Measurements from ENCODE around the gene EHD1. TPM values are rescaled to one million over a fixed set of nuclear protein-coding genes. Genes with fewer than 3 reads are reported as not detected.
"Not testable (repeated sequence)": the region's sequence is repeated elsewhere in the genome, so short reads cannot be mapped to it uniquely, and the experiment has no call there.

Gene EHD1
- total RNA-seq, 1 experiment from 2014 or later = 64.8 TPM

DNA sequence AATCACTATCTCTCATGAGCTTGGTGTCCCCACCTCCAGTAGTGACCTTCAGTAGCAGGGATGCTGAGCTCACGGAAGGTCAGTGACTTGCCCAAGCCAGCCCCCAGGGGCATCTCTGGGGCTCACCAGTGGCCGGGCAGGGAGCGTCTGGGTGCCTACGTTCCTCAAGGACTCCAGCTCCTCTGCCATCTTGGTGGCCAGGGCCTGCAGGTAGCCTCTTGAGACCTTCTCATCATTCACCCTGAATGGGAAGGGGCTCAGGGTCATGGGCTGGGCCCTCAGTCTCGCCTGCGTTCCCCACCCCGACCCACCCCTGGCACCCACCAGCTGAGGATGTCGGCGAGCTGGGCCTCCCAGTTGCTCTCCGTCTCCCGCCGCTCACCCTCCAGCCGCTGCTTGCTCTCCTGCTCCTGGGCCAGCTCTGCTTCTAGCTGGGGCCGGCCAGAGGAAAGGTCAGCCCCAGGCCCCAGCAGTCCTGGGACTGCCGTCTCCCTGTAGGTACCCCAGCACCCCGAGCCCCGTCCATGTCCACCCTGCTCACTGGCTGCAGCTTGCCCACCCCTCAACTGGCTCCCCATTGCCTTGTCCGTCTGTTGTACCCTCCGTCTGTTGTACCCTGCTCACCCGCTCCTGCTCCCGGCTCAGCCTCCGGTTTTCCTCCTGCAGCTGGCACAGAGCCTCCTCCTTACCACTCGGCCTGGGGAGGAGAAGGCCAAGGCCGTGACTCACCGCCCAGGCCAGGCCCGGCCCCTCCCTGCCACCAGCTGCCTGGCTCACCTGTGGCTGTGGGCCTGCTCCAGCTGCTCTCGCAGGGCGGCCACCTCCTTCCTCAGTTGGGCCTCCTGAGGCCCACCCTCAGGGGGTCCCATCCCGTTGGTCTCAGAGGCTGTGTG is 43.5 kb downstream of the EHD1 start:
- H3K4me3 ChIP-seq = no peak overlapping the region
- H3K27me3 ChIP-seq = no peaks in the 10 kb centered on the region
- no peaks in the 10 kb centered on the region for H3K9me3 ChIP-seq
- H3K36me3 ChIP-seq = no peaks in the 10 kb centered on the region
- DNase-seq = peak; percentile 84

DNA sequence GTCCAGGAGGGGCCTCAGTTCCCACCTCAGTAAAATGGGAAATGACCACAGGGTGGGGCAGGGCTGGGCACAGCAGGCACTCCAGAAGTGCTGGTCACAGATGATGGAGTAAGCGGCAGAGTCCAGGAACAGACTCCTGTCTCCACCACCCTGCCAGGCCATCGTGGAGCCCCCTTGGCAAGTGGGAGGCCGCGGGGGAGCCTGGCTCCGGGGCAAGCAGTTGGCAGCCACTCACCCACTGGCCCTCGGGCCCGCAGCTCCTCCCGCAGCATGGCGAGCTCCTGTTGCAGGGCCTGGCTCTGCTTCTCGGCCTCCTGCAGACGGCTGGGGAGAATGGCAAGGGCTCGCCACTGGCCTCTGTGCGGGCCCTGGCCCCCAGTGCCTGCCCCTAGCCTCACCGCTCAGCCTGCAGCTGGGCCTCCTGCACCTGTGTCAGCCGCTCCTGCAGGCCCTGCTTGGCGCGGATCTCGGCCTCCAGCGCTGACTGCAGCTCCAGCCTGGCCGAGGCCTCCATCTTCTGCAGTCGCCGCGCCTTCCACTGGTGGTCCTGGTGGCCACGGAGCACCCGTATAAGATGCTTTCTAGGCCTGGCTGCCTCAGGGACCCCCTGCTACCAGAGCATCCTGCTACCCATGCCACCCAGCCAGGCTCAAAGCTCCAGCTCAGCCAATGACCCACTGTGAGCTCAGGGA is 44.2 kb downstream of the EHD1 start:
- no peak for DNase-seq
- H3K9me3 ChIP-seq = no peaks in the 10 kb centered on the region
- H3K27me3 ChIP-seq = no peaks in the 10 kb centered on the region
- H3K36me3 ChIP-seq = no peaks in the 10 kb centered on the region
- H3K4me3 ChIP-seq = no peak overlapping the region

DNA sequence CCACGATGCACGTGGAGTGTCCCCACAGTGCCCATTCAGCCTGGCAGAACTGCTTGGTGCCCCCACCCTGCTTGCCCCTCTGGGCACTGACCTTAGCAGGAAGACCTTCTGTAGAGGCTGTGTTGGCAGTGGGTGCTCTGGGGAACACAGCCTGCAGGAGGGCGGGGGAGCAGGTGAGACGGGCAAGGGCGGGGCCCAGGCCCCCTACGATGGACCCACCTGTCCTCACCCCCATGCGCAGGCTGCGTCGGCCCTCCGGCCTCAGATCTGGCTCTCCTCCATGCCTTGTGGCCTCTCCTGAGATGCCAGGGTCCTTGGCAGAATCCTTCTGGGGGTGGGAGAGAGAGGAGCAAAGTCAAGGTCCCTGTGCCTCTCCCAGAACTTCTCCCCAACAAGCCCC is 44.9 kb downstream of the EHD1 start:
- no peak overlapping the region for H3K4me3 ChIP-seq

DNA sequence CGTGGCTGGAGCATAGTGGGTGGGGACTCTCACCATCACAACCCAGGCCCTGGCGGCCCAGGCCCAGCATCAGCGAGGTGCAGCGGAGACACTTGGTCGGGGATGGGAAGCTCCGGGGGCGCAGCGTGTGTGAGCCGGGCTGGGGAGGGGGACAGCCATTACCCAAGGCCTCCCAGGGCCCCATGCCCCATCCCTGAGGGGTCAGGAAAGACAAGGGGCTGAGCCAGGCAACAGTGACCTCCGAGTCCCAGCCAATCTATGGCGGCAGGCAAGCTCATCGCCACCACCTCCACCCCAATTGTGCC is 45.3 kb downstream of the EHD1 start:
- Histone ChIP-seq H3K36me3 (no peaks in the 10 kb centered on the region), H3K27me3 (no peaks in the 10 kb centered on the region), H3K4me3 (no peak overlapping the region), H3K9me3 (no peaks in the 10 kb centered on the region)
- DNase-seq = no peak

More for the DNA sequence above, 44.9 kb downstream of the EHD1 start:
- no peak for DNase-seq
- Histone ChIP-seq H3K9me3 (no peaks in the 10 kb centered on the region), H3K27me3 (no peaks in the 10 kb centered on the region), H3K36me3 (no peaks in the 10 kb centered on the region)

DNA sequence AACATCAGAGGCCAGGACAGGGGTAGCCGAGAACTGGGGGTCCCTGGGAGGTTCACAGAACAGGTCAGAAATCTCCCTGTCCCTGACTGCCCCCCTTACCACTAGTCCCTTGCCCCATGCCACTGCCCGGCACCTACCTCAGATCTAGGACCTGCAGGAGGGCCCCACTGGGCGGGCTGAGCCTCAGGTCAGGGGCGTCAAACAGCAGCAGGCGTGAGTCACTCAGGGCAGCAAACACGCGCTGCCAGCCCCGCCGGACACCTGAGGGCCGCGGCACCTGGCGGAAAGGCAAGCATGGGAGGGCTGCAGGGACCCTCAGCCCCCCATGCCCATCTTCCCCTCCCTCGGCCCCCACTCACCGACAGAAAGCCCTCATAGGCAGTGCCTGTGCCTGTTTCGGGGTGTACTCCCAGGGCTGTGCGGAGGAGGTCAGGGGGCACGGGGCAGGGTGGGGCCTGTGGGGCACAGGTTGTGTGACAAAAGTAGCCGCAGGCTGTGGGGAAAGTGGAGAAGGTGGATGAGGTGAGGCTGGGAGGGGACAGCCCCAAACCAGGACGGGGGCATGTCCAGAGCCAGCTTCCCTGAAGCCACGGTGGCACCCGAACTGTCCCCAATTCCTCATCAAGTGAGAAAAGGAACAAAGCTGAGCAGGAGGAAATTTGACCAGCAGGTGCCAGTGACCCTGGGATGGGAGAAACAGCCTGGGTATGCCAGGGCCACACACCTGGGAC is 45.8 kb downstream of the EHD1 start:
- Histone ChIP-seq H3K9me3 (no peaks in the 10 kb centered on the region), H3K4me3 (no peak overlapping the region), H3K27me3 (no peaks in the 10 kb centered on the region), H3K36me3 (no peaks in the 10 kb centered on the region)
- DNase-seq = no peak

DNA sequence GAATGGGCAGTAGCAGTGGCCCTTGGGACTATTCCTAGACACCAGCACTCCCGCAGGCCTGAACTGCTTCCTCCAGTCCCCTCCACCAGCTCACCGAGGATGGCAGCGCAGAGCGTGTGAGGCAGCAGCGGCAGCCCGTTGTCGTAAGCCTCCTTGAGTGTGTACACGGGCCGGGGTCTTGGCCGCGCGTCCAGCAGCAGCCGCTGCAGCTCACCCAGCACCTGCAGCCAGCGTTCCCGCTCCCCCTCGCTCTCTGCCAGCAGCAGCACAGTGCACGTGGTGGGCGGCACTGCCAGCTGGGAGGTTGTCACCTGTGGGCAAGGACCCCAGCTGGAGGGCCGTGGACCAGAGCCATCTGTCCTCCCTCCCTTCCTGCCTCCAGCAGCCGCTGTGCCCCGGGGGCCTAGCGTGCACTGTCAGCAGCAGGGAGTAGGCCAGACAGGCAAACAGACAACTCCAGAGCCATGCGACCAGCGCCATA is 47.0 kb downstream of the EHD1 start:
- no peak for DNase-seq
- Histone ChIP-seq H3K9me3 (no peaks in the 10 kb centered on the region), H3K27me3 (no peaks in the 10 kb centered on the region), H3K36me3 (no peaks in the 10 kb centered on the region), H3K4me3 (no peak overlapping the region)

DNA sequence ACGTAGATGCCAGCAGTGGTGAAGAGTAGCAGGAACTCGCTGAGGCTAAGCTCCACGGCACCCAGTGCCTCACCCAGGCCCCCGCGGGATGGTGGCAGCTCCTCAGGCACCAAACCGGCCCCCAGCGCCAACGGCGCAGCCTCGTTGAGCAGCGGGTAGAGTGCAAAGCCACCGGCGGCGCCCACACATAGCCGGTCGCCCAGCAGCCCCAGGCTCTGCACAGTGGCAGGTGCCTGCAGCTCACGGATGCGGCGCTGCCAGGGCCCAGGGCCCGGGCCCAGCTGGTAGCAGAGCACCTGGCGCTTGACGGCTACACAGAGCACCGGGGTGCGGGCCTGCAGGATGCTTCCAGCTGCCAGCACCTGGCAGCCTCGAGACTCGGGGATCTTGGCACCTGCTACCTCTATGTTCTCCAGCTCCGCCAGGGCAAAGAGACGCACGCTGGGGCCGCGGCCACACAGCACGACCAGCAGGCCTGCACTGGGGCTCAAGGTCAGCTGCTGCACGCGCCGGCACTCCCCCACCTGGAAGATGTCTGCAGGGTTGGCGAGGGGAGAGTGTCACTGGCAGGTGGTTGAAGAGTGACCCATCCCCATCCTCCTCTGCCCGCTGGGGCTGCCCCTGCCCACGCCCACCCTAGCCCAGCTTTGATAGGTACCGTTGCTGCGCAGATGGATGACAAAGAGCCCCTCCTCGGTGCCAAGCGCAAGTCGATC is 48.7 kb downstream of the EHD1 start:
- Histone ChIP-seq H3K27me3 (no peaks in the 10 kb centered on the region), H3K36me3 (no peaks in the 10 kb centered on the region), H3K9me3 (no peaks in the 10 kb centered on the region), H3K4me3 (no peak overlapping the region)
- DNase-seq = no peak

DNA sequence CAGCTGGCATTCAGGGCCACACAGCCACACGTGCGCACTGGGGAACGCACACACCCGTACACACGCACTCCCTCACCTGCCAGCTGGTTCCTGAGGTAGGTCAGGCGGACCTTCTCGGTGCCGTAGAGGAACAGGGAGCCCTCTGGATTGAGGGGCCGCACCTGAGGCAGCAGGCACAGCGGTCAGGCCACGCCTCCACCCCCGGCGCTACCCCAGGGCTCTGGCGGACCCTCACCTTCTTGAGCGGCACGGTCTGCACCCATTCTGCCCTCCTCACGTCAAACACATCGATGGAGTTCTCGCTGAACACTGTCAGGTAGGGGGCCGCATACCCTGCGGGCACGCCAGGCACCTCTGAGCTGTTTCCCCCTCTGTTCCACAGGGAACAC is 51.0 kb downstream of the EHD1 start:
- Histone ChIP-seq H3K9me3 (no peaks in the 10 kb centered on the region), H3K36me3 (no peaks in the 10 kb centered on the region), H3K4me3 (no peak overlapping the region), H3K27me3 (no peaks in the 10 kb centered on the region)
- no peak for DNase-seq

DNA sequence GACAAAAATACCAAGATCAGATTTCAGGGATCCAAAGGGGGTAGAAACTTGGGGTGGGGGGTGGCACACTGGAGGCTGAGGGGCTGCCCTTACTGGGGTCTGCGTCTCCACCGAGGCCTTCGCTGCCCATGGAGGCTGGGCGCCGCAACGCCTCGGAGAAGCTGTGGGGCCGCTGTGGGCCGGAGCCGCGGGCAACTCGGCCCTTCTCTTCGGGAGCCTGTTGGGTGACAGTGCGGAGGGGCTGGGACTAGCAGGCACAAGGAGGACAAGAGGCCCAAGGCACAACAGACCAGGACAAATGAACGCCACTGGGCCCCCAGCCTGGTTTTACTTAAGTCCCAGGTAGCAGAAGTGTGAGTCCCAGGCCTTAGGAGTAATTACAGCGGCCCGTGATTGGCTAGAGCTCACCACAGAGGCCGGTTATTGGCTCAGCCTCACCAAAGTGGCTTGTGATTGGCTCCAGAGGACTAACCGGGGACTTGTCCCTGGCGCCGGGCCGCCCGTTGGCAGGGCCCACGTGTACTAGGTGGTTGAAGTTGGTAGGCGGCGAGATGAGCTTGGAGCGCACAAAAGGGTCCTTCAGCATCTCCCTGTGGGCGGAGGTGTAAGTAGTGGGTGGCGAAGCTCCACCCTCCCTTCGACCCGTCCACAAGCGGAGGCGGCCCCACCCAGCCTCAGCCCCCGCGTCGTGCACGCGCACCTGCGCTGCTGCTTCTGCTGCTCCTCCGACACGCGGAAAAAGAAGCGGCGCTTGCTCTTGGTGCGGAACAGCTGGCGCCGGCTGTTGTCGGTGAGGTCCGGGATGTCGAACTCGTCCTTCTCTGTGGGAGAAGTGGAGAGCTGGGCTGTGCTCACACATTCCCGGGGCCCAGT is 51.6 kb downstream of the EHD1 start:
- H3K4me3 ChIP-seq = no peak overlapping the region
- no peaks in the 10 kb centered on the region for H3K9me3 ChIP-seq
- no peaks in the 10 kb centered on the region for H3K27me3 ChIP-seq
- DNase-seq = no peak
- no peaks in the 10 kb centered on the region for H3K36me3 ChIP-seq

DNA sequence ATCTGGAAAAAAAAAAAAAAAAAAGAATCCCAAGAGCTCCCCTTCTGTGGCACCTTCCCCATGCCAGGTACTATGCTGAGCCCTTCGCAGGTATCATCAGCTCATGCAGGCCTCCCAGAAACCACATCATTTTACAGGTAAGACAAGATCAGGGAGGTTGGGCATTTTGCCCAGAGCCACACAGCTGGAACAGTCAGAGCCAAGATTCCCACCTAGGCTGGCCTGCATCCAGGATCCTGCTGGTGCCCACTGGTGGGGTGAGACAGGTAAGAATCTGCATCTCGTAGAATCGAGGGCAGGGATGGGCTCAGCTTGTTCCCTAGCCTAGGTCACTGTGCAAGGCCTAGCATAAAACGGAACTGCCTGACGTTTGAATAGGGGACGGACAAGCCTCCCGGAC is 52.4 kb downstream of the EHD1 start:
- DNase-seq = no peak
- H3K27me3 ChIP-seq = no peaks in the 10 kb centered on the region
- H3K9me3 ChIP-seq = no peaks in the 10 kb centered on the region
- no peak overlapping the region for H3K4me3 ChIP-seq
- no peaks in the 10 kb centered on the region for H3K36me3 ChIP-seq

DNA sequence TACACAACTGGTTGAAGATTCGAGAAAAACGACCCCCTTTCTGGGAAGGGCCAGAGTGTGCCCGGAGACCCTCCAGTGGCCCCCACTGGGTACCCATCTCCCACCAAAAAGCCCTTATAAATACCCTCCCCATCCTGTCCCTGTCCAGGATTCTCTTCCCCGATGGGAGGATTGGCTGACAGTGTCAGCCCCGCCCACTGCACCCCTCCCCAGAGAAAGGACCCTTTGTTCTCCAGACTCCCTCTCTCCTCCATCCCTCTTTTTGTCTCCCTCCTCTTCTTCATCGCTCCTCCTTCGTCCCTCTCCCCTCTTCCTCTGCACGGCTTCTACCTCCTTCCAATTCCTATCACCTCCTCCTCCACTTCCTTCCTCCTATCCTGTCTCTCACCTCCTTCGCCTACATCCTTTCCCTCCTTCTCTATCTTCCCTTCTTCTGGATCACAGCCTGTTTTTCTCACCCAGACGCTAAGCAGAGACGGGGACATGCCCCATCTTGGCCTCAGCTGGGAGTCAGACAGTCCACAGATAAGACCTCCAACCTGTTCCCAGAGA is 54.8 kb downstream of the EHD1 start:
- DNase-seq = no peak

DNA sequence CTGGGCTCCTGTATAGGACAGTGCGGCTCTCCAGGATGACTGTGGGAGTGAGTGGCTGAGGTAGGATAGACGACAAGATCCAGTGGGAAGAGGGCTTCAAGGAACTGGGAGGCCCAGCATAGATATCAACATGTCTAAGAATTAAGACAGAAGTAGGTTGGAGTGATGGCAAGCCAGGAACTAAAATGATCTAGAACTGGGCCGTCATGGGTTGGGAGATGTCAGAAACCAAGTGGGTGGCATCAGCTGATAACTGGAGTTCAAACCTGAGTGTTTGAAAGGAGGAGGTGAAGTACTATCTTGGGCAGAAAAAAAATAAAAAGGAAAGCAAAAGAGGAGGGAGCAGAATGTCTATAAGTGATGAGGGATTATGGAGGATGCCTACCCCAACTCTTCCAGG is 60.9 kb downstream of the EHD1 start:
- no peaks in the 10 kb centered on the region for H3K27me3 ChIP-seq
- no peak overlapping the region for H3K4me3 ChIP-seq
- DNase-seq = no peak
- no peaks in the 10 kb centered on the region for H3K36me3 ChIP-seq
- no peaks in the 10 kb centered on the region for H3K9me3 ChIP-seq

More for the DNA sequence above, 54.8 kb downstream of the EHD1 start:
- Histone ChIP-seq H3K4me3 (no peak overlapping the region), H3K27me3 (no peaks in the 10 kb centered on the region), H3K36me3 (no peaks in the 10 kb centered on the region), H3K9me3 (no peaks in the 10 kb centered on the region)

DNA sequence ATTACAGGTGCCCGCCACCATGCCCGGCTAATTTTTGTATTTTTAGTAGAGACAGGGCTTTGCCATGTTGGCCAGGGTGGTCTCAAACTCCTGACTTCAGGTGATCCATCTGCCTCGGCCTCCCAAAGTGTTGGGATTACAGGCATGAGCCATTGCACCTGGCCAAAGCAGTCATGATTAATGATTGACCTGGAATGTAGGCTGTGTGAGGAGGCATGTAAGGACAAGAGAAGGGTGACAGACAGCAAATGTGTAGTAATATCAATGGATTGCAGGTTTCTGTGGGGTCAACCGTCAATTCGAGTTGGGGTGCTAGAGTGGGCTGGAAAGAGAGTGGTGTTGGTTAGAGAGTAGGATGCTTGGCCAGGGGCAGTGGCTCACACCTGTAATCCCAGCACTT is 63.0 kb downstream of the EHD1 start:
- DNase-seq = not testable (repeated sequence)

DNA sequence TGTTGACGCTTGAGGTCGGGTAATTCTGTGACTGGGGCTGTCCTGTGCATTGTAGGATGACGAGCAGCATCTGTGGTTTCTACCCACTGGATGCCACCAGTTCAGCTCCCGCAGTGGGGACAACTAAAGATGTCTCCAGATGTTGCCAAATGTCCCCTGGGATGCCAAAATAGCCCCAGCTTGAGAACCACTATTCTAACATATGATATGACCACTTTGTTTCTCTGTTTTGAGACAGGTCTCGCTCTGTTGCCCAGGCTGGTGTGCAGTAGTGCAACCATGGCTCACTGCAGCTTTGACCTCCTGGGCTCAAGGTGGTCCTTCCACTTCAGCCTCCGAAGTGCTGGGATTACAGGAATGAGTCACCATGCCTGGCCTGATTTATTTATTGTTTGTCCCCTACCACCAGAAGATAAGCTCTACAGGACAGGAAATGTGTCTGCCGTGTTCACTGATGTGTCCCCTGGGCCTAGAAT is 63.7 kb downstream of the EHD1 start:
- Histone ChIP-seq H3K27me3 (no peaks in the 10 kb centered on the region), H3K4me3 (no peak overlapping the region), H3K9me3 (no peaks in the 10 kb centered on the region), H3K36me3 (no peaks in the 10 kb centered on the region)
- DNase-seq = no peak

More for the DNA sequence above, 63.0 kb downstream of the EHD1 start:
- not testable (repeated sequence) for H3K27me3 ChIP-seq, H3K9me3 ChIP-seq, H3K4me3 ChIP-seq, H3K36me3 ChIP-seq

DNA sequence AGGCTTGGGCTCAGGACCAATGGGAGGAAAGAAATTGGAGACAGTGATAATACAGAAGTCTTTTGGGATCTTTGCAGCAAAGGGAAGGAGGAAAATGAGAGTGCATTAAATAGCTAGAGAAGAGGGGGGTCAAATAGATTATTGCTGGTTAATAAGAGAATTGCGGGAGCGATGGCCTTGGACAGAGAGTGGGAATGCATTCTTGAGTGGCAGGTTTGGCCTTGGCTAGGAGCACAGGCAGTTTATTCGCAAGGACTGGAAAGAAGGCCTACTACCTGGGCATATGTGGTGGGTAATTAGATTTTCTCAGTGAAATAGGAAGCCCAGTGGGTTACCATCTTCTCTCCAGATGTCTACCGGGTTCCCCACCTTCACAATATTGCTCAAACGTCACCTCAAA is 64.6 kb downstream of the EHD1 start:
- Histone ChIP-seq H3K9me3 (no peaks in the 10 kb centered on the region), H3K4me3 (no peak overlapping the region), H3K27me3 (no peaks in the 10 kb centered on the region), H3K36me3 (peaks cover 4% of the 10 kb centered on the region; the same call in 1 of the 2 replicates)
- DNase-seq = no peak

DNA sequence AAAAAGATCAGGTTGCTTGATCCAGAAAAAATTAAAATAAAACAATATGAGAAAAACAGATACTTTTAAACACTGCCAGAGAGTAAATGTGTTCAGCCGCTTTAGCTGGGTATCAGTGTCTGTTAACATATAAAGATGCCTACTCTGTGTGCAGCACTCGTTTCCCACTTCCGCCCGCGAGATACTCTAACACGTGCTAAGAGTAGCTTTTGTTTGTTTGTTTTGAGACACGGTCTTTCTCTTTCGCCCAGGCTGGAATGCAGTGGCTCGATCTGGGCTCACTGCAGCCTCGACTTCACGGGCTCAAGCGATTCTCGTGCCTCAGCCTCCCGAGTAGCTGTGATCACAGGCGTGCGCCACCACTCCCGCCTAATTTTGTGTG is 67.5 kb downstream of the EHD1 start:
- H3K4me3 ChIP-seq = peak overlapping the region; percentile 96
- no peaks in the 10 kb centered on the region for H3K27me3 ChIP-seq
- H3K9me3 ChIP-seq = no peaks in the 10 kb centered on the region
- peaks cover 11% of the 10 kb centered on the region for H3K36me3 ChIP-seq
- DNase-seq = peak; percentile 10

Measured in MG63 (cell line).